HG03135 (cell line): Measurements from ENCODE around the gene NEK6.

Experiments
- ATAC-seq: cut with Tn5 transposase; IDR thresholded peaks from one replicate; pipeline ENCODE4 v1.9.1; 2021; ENCODE audit warnings: mild to moderate bottlenecking, moderate library complexity; ENCODE audit not compliant: unreplicated experiment

Gene NEK6

DNA sequence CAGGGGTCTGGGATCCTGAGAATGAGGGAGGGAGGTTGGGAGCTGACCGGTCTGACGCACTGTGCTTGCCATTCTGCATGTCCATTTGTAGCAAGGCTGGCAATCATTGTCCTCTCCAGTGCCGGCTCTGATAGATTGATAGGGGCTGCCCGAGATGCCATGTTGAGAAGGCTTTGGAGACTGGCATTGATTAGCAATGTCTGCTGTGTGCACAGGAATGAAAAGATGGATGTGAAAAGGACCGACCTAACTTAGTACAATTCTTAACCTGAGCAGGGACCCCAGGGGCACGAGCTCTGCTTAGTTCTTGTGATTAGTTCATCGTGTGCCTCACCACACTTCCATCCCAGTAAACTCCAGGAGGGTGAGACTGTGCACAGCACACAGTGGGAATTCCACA lies 17.0 kb downstream of the NEK6 start:
- no peak for ATAC-seq

DNA sequence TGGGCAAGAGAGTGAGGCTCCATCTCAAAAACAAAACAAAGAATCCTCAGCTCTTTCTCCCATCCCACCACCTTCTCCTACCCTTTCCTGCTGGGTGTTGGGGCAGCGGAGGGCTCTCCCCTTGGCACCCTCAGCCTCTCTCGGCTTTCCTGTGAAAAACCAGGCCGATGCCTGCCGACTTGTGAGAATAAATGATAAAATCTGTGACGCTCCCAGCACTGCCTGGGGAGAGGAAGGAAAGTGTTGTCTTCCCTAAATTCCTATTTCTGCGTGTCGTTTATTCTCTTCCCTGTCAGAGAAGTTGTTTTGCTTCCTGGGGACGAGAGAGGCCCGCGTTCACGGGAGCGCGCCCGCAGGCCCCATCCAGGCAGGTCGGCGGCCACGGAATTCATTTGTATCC lies 19.7 kb downstream of the NEK6 start:
- no peak for ATAC-seq

DNA sequence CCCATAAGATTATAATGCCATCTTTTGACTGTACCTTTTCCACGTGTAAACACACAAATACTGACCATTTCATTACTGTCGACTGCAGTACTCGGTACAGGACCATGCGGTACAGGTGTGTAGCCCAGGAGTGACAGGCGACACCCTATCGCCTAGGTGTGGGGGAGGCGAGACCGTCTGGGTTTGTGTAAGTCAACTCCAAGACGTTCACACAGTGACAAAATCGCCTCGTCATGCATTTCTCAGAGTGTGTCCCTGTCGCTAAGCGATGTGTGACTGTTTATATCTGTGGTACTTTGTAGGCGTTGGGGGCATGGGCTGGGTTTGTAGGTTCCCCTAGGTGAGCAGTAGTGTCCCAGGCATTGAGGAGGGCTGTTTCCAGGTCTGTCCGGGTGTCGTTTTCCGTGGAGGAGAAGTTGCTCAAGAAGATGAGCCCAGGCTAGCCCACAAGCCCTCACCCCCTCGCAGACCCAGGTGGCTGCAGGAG lies 20.3 kb downstream of the NEK6 start:
- no peak for ATAC-seq

DNA sequence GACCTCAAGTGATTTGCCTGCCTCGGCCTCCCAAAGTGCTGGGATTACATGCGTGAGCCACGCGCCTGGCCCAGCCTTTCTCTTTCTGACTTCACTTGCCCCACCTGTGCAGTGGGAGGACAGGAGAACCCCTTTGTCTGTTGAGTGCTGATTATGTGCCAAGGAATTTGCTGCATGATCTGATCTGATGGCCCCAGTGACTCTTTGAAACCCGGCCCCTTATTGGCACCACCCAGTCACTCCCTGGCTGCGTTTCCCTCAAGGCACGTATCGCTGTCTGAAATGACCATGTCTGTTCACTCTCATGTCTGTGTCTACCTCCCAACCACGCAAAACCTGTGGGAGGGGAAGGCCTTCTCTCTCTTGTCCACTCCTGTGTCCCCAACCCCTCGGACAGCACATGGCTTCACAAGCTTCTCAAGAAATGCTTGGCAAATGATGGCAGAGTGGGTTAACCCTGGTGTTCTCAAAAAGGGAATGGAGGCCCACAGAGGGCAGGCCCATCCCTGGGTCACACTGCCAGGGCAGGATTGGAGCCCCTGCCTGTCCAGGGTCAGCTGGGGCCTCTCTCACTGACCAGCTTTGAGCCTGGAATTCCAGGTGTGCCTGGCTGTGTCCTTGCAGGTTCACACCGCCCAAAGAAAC lies 21.9 kb downstream of the NEK6 start:
- no peak for ATAC-seq

DNA sequence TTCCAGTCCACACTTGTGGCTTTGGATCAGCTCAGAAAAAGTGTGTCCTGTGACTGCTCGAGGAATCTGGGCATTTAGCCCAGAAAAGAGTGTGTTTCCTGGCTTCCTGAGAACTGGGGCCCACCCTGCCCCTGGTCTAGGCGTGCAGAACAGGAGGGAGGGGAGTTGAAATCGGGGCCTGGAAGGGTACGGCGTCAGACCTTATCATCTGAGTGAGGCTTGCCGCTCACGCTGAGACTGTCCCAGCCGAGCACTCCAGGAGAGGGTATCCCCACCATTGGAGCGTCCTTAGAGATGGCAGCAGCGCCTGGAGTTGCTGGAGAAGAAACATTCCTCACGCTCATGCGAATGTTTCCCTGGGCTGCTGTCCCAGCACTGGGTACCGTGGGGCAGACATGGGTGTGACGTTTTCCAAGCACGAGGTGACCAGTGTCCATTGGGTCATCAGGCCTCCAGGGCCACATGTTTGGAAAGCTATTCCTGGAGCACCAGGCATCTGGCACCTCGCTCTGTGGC lies 22.5 kb downstream of the NEK6 start:
- ATAC-seq: no peak

DNA sequence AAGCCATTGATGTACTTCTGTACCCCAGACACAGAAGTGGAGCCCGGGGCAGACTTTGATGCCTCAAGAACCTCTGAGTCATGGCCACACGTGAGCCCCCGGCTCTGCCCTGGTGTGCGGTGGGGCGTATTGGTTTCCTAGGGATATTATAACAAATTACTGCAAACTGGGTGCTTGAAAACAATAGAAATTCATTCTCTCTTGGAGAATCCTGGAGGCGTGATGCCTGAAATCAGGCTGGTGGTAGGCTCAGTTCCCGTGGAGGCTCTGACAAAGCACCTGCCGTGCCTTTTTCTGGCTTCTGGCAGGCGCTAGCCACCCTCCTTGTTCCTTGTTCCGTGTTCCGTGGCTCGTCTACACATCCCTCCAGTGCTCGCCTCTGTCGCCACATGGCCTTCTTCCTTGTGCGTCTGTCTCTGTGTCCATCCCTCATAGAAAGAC lies 24.2 kb downstream of the NEK6 start:
- ATAC-seq: no peak

DNA sequence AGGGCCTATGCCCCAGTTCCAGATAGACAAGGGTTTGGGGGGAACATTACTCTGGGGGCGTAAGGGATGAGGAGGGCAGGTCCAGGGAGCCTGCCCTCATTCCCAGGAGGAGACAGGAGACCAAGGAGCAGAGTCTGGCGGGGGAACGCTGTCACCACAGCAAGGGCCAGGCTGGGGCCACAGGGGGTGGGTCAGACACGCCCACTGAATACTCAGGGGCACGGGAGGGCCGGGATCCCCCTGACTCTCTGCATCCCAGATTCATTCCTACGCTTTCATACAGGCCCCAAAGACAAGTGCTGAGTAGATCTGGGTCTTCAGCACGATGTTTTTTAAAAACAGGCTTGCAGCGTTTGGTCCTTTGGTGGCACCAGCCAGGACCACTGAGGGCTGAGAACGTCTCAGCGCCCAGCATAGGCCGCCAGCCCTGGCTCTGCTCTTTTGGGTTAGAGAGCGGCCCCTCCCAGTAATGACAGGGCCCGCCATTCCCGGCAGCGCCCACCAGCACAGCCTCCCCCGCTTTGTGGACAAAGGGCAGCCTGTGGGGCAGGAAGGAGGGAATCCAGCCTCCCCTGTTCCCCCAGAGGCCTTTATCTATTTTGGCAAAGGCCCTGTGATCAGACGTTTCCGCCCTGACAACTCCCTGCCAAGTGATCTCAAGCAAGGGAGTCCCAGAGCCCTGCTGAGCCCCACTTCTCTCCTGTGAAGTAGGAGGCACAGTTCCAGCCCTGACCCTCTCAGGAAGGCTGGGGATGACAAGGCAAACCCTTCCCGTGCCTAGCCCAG lies 24.9 kb downstream of the NEK6 start:
- ATAC-seq: no peak

DNA sequence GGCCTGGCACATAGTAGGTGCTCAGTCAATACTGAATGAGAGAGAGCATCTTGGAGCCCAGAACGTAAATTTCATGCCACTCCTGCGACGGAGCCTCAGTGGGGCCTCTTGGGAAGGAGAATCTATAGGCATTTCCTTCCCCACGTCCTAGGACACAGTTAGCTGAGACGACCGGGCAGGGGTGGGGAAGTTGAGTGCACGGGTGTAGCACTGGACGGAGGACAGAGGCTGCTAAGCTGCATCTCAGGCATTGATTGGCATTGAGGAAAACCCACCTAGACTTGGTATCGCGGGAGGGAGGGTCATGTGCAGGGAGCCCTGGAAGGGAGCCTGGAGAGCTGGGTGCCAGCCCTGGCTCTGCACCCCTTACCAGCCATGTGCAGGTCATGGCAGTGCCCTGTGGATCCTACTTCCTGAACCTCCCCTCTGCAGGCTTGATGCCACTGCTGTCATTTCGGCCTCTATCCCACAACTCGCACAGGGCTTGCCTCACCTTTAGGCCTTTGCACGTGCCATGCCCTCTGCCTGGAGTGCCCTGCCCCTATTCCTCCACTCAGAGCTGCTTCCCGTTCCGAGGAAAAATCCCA lies 25.6 kb downstream of the NEK6 start:
- ATAC-seq: no peak

DNA sequence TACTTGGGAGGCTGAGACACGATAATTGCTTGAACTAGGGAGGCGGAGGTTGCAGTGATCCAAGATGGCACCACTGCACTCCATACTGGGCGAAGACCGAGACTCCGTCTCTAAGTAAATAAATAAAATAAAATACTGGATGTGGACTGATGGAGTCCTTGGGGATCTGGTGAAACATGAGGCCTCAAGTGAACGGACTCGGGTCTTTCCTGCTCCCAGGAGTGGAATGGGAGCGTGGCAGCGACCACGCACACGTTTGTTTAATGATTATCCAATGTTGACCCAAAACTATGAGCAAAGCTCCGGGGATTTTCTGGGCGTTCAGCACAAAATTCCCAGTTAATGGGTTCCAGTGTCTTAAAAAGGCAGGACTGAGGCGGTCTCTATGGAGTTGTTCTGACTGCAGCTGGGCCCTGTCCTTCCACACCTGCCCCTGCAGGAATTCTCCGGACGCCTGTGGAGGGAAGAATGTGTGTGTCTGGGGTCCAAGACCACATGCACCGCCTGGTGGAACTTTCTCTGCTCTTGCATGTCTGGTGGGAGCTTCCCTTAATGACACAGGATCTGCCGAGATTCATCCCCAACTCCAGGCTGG lies 26.6 kb downstream of the NEK6 start:
- no peak for ATAC-seq

DNA sequence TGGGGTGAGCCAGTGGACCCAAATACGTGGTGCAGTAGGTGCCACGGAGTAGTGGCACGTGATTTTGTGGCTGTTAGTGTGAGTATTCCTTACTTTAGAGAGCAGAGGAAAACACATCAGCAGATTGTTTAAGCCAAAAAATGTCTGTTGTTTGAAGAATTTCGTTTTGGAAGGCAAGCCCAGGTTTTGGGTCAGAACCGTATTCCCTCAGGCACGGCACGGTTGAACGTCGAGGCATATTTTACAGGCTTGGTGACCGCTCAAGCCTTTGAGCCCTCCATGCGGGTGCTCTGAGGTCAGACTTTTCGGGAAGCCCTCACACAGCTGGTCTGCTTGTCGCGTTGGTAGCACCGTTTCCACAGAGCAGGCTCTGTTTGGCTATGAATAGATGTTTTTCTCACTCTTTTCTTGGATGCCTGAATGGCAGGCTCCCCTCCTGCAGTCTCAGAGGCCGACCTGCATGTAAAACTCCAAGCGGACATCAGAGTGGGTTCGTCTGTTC lies 27.2 kb downstream of the NEK6 start:
- ATAC-seq: no peak

DNA sequence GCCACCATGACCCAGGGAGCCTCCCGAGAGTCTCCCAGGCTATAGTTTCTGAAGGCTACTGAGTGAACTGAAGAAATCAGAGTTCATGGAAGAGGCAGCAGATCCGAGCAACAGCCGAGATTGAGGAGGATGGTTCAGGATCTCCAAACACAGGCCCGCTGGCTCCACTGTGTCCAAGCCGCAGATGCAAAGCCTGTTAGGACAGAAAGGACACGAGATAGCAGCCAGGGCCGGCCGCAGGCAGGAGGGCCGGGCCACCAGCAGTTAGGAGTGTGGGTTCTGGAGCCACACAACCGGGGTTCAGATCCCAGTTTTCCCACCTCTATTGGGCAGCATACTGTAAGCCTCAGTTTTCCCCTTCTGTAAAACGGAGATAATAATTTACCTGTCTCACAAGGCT lies 27.7 kb downstream of the NEK6 start:
- no peak for ATAC-seq

DNA sequence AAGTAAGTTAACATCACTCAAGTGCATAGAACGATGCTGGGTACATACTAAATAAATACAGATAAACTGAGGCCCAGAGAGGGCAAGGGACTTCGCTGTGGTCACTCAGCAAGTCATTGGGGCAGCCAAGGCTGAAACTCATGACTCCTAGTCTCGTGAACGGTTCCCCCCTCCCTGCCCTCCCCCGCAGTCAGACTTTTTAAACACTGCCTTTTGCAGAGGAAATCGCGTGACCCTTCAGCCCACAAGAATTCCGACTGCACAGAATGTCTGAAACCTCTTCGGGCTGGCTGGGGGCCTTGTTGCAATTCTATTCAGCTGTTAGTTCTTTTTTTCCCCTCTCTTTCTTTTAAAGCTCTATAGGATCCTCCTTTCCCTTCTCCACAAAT lies 28.1 kb downstream of the NEK6 start:
- ATAC-seq: peak; percentile 36

DNA sequence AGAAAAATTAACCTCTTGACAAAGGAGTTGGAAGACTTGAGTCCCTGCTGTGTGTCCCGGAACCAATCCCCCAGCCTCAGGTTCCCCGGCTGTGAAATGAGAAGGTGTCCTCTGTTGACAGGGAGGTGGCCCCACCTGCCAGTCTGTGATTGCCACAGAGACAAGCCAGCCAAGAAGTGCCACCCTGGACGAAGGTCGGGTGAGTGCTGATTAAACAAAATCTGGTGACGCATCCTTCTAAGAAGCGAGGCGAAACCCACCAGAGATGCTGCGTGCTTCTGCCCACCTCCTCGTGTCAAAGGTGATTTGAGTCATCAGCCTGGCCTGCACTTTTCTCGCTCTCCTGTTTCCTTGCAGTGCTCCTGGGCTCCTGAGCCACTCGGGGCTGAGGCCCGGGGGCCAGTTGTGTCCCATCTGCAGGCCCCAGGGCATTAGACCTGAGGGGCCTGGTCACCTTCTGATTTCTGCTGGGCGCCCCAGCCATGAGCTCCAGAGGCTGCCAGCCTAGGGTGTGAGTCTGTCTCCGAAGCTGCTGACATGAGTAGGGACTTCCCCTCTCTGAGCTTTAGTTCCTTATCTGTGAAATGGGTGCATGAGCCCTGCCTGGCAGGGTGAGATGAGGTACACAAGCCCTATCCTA lies 28.7 kb downstream of the NEK6 start:
- peak; percentile 36 for ATAC-seq

DNA sequence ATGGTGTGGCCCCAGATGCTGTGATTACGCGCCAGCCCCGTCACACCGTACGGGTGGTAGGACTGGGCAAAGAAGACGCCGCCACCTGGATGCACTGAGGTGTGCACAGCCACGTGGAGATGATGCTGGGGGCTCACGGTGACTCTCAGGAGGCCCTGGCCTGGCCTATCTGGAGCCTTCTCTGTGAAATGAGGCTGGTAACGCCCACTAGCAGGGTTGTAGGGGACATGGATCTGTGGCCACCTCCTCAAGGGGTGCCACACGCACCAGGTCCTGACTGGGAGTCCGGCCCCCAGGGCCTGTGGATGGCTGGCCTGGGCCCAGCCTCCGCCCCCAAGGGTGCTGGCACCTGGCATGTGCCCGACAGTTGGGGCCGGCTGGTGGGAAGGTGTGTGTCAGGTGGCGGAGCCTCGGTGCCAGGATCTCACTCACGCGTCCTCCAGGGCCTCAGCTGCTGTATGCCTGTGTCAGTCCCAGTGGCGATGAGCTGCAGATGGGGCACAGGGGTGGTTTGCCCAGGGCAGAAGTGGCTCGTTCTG lies 32.4 kb downstream of the NEK6 start:
- ATAC-seq: no peak

DNA sequence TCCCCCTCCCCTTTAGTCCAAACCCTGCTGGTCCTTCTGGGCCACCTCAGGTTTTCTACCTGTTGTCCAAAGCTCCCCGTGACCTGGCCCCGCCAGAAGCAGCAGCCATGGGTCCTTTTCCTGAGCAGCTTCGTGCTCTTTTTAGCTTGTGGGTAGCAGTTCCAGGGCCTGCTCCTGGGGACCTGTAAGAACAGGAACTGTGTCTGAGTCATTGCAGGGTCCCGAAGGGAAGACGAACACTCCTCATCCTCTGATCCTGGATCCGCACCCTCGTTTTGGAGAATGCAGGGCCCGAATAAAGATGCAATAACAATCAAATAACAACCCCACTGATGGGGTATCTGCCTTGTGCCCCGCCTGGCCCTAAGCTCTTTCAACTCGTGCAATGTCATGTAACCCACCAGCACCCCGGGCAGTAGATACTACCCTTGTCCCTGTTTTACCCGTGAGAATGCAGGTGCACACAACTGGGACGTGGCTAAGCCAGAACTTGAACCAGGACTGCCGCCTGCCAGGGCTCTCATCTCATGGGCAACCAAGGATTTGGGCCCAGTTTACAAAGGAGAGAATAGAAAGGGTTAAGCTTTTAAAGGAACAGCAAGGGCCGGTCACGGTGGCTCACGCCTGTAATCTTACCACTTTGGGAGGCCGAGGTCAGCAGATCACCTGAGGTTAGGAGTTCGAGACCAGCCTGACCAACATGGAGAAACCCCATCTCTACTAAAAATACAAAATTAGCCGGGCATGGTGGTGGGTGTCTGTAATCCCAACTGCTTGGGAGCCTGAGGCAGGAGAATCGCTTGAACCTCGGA lies 33.2 kb downstream of the NEK6 start:
- ATAC-seq: no peak

DNA sequence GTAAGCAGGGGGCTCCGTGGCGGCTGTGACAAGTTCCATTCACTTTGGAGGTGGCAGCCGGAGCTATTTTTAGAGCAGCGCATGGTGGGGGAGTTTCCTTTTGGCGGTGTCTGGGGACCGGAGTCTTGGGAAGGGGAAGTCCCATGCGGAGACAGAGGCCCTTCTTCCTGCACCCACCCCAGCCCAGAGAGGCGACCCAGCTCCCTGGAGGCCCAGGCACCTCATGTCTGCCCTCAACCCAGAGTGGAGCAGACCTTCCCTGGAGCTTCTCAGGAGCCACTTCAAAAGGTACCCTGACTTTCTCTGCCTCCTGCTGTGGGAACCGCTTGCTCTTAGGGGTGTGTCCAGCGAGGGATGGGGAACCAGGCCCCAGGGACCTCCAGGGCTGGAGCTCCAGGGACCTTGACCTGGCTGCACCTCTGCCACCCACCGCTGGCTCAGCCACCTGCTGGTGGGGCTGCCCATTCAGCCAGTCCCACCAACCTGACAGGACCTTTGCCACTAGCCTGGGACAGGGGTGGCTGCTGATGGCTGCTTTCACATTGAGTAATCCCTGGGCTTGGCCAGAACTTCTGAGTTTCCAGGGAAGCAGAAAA lies 34.1 kb downstream of the NEK6 start:
- peak; percentile 48 for ATAC-seq

DNA sequence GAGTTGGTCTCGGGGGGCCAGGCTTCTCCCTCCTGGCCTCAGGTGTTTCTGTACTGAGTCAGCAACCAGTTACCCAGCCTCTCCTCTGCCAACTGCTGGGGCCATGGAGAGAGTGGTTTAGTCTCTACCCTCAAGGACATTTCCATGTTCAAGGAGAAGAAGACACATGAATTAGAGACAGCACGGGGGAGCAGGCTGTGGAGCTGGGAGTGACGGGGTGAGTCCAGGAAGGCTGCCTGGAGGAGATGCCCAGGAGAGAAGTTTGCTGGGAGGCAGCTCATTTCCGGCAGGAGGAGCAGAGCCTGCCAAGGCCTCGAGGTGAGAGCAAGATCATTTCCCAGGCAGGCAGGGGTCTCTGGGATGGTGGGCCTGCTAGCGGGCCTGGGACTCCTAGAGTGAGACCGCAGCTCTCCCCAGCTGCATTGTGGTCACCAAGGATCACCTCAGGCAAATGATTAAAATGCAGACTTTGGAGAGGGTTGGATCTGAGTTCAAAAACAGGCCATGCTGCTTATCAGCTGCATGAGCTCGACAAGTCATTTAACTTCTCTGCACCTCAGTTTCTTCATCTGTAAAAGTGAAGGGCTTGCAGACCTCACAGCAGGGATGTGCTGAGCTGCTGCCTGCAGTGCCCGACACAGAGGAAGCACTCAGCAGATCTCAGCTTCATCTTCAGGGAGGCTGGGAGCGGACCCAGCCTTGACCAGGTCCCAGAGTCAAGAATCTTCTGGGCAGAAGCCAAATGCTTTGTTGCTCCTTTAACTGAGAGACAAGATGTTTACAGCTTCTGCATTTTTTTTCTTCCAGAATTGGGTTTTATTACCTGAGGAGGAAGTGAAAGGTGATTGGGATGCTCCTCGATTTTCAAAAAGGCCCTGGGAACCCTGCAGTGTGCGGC lies 35.2 kb downstream of the NEK6 start:
- no peak for ATAC-seq
